ENCODE results near the gene KIAA2012. TPM values are rescaled to one million over a fixed set of nuclear protein-coding genes. Genes with fewer than 3 reads are reported as not detected.

The KIAA2012 gene
- total RNA-seq, 1 donor, result not detected

GRCh38 chr2:202114795-202115194, 41.7 kb downstream of the KIAA2012 start:
- TF ChIP-seq CTCF (IDR thresholded peaks at IDR 0.05; ENCODE audit: extremely low read depth, low read depth, low read length), result no peak
- Histone ChIP-seq H3K4me1 (ENCODE audit: insufficient read depth, low read length) (peaks cover 53% of the 10 kb centered on the region), H4K20me1 (ENCODE audit: insufficient read depth, low read length) (no peaks in the 10 kb centered on the region), H3K4me3 (ENCODE audit: insufficient read depth, low read length) (no peak overlapping the region), H3K79me2 (ENCODE audit: insufficient read depth, low read length) (no peaks in the 10 kb centered on the region), H3K4me2 (ENCODE audit: insufficient read depth, low read length) (no peak overlapping the region), H3K9me3 (ENCODE audit: low read depth, low read length) (no peaks in the 10 kb centered on the region), H3K36me3 (ENCODE audit: insufficient read depth, low read length) (no peaks in the 10 kb centered on the region), H3K27me3 (ENCODE audit: insufficient read depth, low read length) (no peaks in the 10 kb centered on the region), H2AFZ (ENCODE audit: low read length) (no peak overlapping the region), H3K27ac (ENCODE audit: low read depth, low read length) (no peak overlapping the region)
- DNase-seq (ENCODE audit: insufficient read length, low spot score, missing footprints), result no peak

GRCh38 chr2:202115479-202115971, 42.5 kb downstream of the KIAA2012 start:
- H3K4me1 ChIP-seq (ENCODE audit: insufficient read depth, low read length), result peaks cover 45% of the 10 kb centered on the region
- no peaks in the 10 kb centered on the region for H4K20me1 ChIP-seq (ENCODE audit: insufficient read depth, low read length)
- no peaks in the 10 kb centered on the region for H3K27me3 ChIP-seq (ENCODE audit: insufficient read depth, low read length)
- no peak for TF ChIP-seq CTCF (IDR thresholded peaks at IDR 0.05; ENCODE audit: extremely low read depth, low read depth, low read length)
- peak overlapping the region; percentile 43 for H3K4me2 ChIP-seq (ENCODE audit: insufficient read depth, low read length)
- peak overlapping the region; percentile 77 for H3K27ac ChIP-seq (ENCODE audit: low read depth, low read length)
- no peak overlapping the region for H2AFZ ChIP-seq (ENCODE audit: low read length)
- no peak overlapping the region for H3K4me3 ChIP-seq (ENCODE audit: insufficient read depth, low read length)
- H3K9me3 ChIP-seq (ENCODE audit: low read depth, low read length), result no peaks in the 10 kb centered on the region
- no peaks in the 10 kb centered on the region for H3K36me3 ChIP-seq (ENCODE audit: insufficient read depth, low read length)
- peak; percentile 60 for DNase-seq (ENCODE audit: insufficient read length, low spot score, missing footprints)
- no peaks in the 10 kb centered on the region for H3K79me2 ChIP-seq (ENCODE audit: insufficient read depth, low read length)

GRCh38 chr2:202116691-202117090, 43.6 kb downstream of the KIAA2012 start:
- no peak overlapping the region for H3K27ac ChIP-seq (ENCODE audit: low read depth, low read length)
- H2AFZ ChIP-seq (ENCODE audit: low read length), result no peak overlapping the region

GRCh38 chr2:202118168-202118567, 45.1 kb downstream of the KIAA2012 start:
- Histone ChIP-seq H4K20me1 (ENCODE audit: insufficient read depth, low read length) (no peaks in the 10 kb centered on the region), H3K36me3 (ENCODE audit: insufficient read depth, low read length) (no peaks in the 10 kb centered on the region), H3K4me2 (ENCODE audit: insufficient read depth, low read length) (no peak overlapping the region), H3K79me2 (ENCODE audit: insufficient read depth, low read length) (no peaks in the 10 kb centered on the region), H2AFZ (ENCODE audit: low read length) (no peak overlapping the region), H3K27me3 (ENCODE audit: insufficient read depth, low read length) (no peaks in the 10 kb centered on the region), H3K4me3 (ENCODE audit: insufficient read depth, low read length) (no peak overlapping the region), H3K4me1 (ENCODE audit: insufficient read depth, low read length) (peaks cover 37% of the 10 kb centered on the region), H3K9me3 (ENCODE audit: low read depth, low read length) (no peaks in the 10 kb centered on the region), H3K27ac (ENCODE audit: low read depth, low read length) (no peak overlapping the region)
- DNase-seq (ENCODE audit: insufficient read length, low spot score, missing footprints), result no peak
- TF ChIP-seq CTCF (IDR thresholded peaks at IDR 0.05; ENCODE audit: extremely low read depth, low read depth, low read length), result no peak

More at GRCh38 chr2:202116691-202117090, 43.6 kb downstream of the KIAA2012 start:
- Histone ChIP-seq H3K27me3 (ENCODE audit: insufficient read depth, low read length) (no peaks in the 10 kb centered on the region), H4K20me1 (ENCODE audit: insufficient read depth, low read length) (no peaks in the 10 kb centered on the region), H3K4me2 (ENCODE audit: insufficient read depth, low read length) (no peak overlapping the region), H3K4me1 (ENCODE audit: insufficient read depth, low read length) (peaks cover 40% of the 10 kb centered on the region), H3K79me2 (ENCODE audit: insufficient read depth, low read length) (no peaks in the 10 kb centered on the region), H3K4me3 (ENCODE audit: insufficient read depth, low read length) (no peak overlapping the region), H3K36me3 (ENCODE audit: insufficient read depth, low read length) (no peaks in the 10 kb centered on the region), H3K9me3 (ENCODE audit: low read depth, low read length) (no peaks in the 10 kb centered on the region)
- DNase-seq (ENCODE audit: insufficient read length, low spot score, missing footprints), result no peak
- no peak for TF ChIP-seq CTCF (IDR thresholded peaks at IDR 0.05; ENCODE audit: extremely low read depth, low read depth, low read length)
